ENCODE results near the gene TTLL11. TPM values are rescaled to one million over a fixed set of nuclear protein-coding genes. Genes with fewer than 3 reads are reported as not detected.

Gene TTLL11
- polyA plus RNA-seq, 2 donors: 2.3 to 4.5 TPM

GRCh38 chr9:121929893-121930875, 162.9 kb downstream of the TTLL11 start:
- H3K36me3 ChIP-seq (ENCODE audit: control insufficient read depth in 2 of 2, insufficient read depth in 2 of 2, low read length in 1 of 2): no peaks in the 10 kb centered on the region
- H3K27me3 ChIP-seq (ENCODE audit: control insufficient read depth in 1 of 2, insufficient read depth in 2 of 2, low read length in 2 of 2): no peaks in the 10 kb centered on the region
- no peaks in the 10 kb centered on the region for H3K9me3 ChIP-seq (ENCODE audit: control insufficient read depth in 2 of 2, insufficient read depth in 1 of 2, low read depth in 1 of 2, low read length in 1 of 2)
- WGBS, 2 donors: 80 to 85% methylated on average over 12 of the region's 12 CpGs
- H3K4me1 ChIP-seq (ENCODE audit: control insufficient read depth in 2 of 2, insufficient read depth in 2 of 2, low read length in 1 of 2): peaks cover 0 to 7% of the 10 kb centered on the region in 2 donors
- H3K27ac ChIP-seq (ENCODE audit: low read depth in 2 of 2, low read length in 1 of 2): no peak overlapping the region
- no peak overlapping the region for H3K4me3 ChIP-seq (ENCODE audit: low read depth in 1 of 2, low read length in 2 of 2)

GRCh38 chr9:121927636-121928035, 165.5 kb downstream of the TTLL11 start:
- no peaks in the 10 kb centered on the region for H3K36me3 ChIP-seq (ENCODE audit: control insufficient read depth in 2 of 2, insufficient read depth in 2 of 2, low read length in 1 of 2)
- 92 to 96% methylated on average over 1 of the region's 1 CpG for WGBS, 2 donors
- no peaks in the 10 kb centered on the region for H3K27me3 ChIP-seq (ENCODE audit: control insufficient read depth in 1 of 2, insufficient read depth in 2 of 2, low read length in 2 of 2)
- H3K27ac ChIP-seq (ENCODE audit: low read depth in 2 of 2, low read length in 1 of 2): no peak overlapping the region
- H3K4me3 ChIP-seq (ENCODE audit: low read depth in 1 of 2, low read length in 2 of 2): no peak overlapping the region
- H3K4me1 ChIP-seq (ENCODE audit: control insufficient read depth in 2 of 2, insufficient read depth in 2 of 2, low read length in 1 of 2): peaks cover 0 to 7% of the 10 kb centered on the region in 2 donors
- no peaks in the 10 kb centered on the region for H3K9me3 ChIP-seq (ENCODE audit: control insufficient read depth in 2 of 2, insufficient read depth in 1 of 2, low read depth in 1 of 2, low read length in 1 of 2)

GRCh38 chr9:121927081-121927480, 166.0 kb downstream of the TTLL11 start:
- WGBS, 2 donors: 88 to 89% methylated on average over 5 of the region's 5 CpGs

GRCh38 chr9:121926351-121926801, 166.7 kb downstream of the TTLL11 start:
- peaks cover 0 to 7% of the 10 kb centered on the region in 2 donors for H3K4me1 ChIP-seq (ENCODE audit: control insufficient read depth in 2 of 2, insufficient read depth in 2 of 2, low read length in 1 of 2)
- 45 to 56% methylated on average over 10 of the region's 10 CpGs for WGBS, 2 donors
- H3K36me3 ChIP-seq (ENCODE audit: control insufficient read depth in 2 of 2, insufficient read depth in 2 of 2, low read length in 1 of 2): no peaks in the 10 kb centered on the region
- H3K27me3 ChIP-seq (ENCODE audit: control insufficient read depth in 1 of 2, insufficient read depth in 2 of 2, low read length in 2 of 2): no peaks in the 10 kb centered on the region
- H3K27ac ChIP-seq (ENCODE audit: low read depth in 2 of 2, low read length in 1 of 2): no peak overlapping the region
- no peaks in the 10 kb centered on the region for H3K9me3 ChIP-seq (ENCODE audit: control insufficient read depth in 2 of 2, insufficient read depth in 1 of 2, low read depth in 1 of 2, low read length in 1 of 2)
- H3K4me3 ChIP-seq (ENCODE audit: low read depth in 1 of 2, low read length in 2 of 2): no peak overlapping the region

More at GRCh38 chr9:121927081-121927480, 166.0 kb downstream of the TTLL11 start:
- Histone ChIP-seq H3K27ac (ENCODE audit: low read depth in 2 of 2, low read length in 1 of 2) (no peak overlapping the region), H3K9me3 (ENCODE audit: control insufficient read depth in 2 of 2, insufficient read depth in 1 of 2, low read depth in 1 of 2, low read length in 1 of 2) (no peaks in the 10 kb centered on the region), H3K36me3 (ENCODE audit: control insufficient read depth in 2 of 2, insufficient read depth in 2 of 2, low read length in 1 of 2) (no peaks in the 10 kb centered on the region), H3K27me3 (ENCODE audit: control insufficient read depth in 1 of 2, insufficient read depth in 2 of 2, low read length in 2 of 2) (no peaks in the 10 kb centered on the region), H3K4me3 (ENCODE audit: low read depth in 1 of 2, low read length in 2 of 2) (no peak overlapping the region), H3K4me1 (ENCODE audit: control insufficient read depth in 2 of 2, insufficient read depth in 2 of 2, low read length in 1 of 2) (peaks cover 0 to 7% of the 10 kb centered on the region in 2 donors)

- H3K27me3 ChIP-seq (ENCODE audit: control insufficient read depth in 1 of 2, insufficient read depth in 2 of 2, low read length in 2 of 2): no peaks in the 10 kb centered on the region
- no peaks in the 10 kb centered on the region for H3K9me3 ChIP-seq (ENCODE audit: control insufficient read depth in 2 of 2, insufficient read depth in 1 of 2, low read depth in 1 of 2, low read length in 1 of 2)
- no peak overlapping the region for H3K27ac ChIP-seq (ENCODE audit: low read depth in 2 of 2, low read length in 1 of 2)
- no peak overlapping the region for H3K4me3 ChIP-seq (ENCODE audit: low read depth in 1 of 2, low read length in 2 of 2)
- peaks cover 0 to 7% of the 10 kb centered on the region in 2 donors for H3K4me1 ChIP-seq (ENCODE audit: control insufficient read depth in 2 of 2, insufficient read depth in 2 of 2, low read length in 1 of 2)
- WGBS, 2 donors: 65 to 66% methylated on average over 12 of the region's 12 CpGs
- no peaks in the 10 kb centered on the region for H3K36me3 ChIP-seq (ENCODE audit: control insufficient read depth in 2 of 2, insufficient read depth in 2 of 2, low read length in 1 of 2)
These were observed 167.2 kb downstream of the TTLL11 start for GRCh38 chr9:121925935-121926334.

GRCh38 chr9:121924700-121925099, 168.4 kb downstream of the TTLL11 start:
- no peaks in the 10 kb centered on the region for H3K27me3 ChIP-seq (ENCODE audit: control insufficient read depth in 1 of 2, insufficient read depth in 2 of 2, low read length in 2 of 2)
- H3K4me3 ChIP-seq (ENCODE audit: low read depth in 1 of 2, low read length in 2 of 2): no peak overlapping the region
- H3K9me3 ChIP-seq (ENCODE audit: control insufficient read depth in 2 of 2, insufficient read depth in 1 of 2, low read depth in 1 of 2, low read length in 1 of 2): no peaks in the 10 kb centered on the region
- H3K4me1 ChIP-seq (ENCODE audit: control insufficient read depth in 2 of 2, insufficient read depth in 2 of 2, low read length in 1 of 2): peaks cover 0 to 7% of the 10 kb centered on the region in 2 donors
- WGBS, 2 donors: 50 to 72% methylated on average over 4 of the region's 4 CpGs
- H3K36me3 ChIP-seq (ENCODE audit: control insufficient read depth in 2 of 2, insufficient read depth in 2 of 2, low read length in 1 of 2): no peaks in the 10 kb centered on the region
- no peak overlapping the region for H3K27ac ChIP-seq (ENCODE audit: low read depth in 2 of 2, low read length in 1 of 2)

- Histone ChIP-seq H3K36me3 (ENCODE audit: control insufficient read depth in 2 of 2, insufficient read depth in 2 of 2, low read length in 1 of 2) (no peaks in the 10 kb centered on the region), H3K4me1 (ENCODE audit: control insufficient read depth in 2 of 2, insufficient read depth in 2 of 2, low read length in 1 of 2) (peaks cover 0 to 4% of the 10 kb centered on the region in 2 donors)
- 62 to 73% methylated on average over 1 of the region's 1 CpG for WGBS, 2 donors
These were observed 171.7 kb downstream of the TTLL11 start for GRCh38 chr9:121921444-121921843.

GRCh38 chr9:121917375-121918335, 175.5 kb downstream of the TTLL11 start:
- WGBS, 2 donors: 95 to 97% methylated on average over 4 of the region's 4 CpGs

More at GRCh38 chr9:121921444-121921843, 171.7 kb downstream of the TTLL11 start:
- H3K27me3 ChIP-seq (ENCODE audit: control insufficient read depth in 1 of 2, insufficient read depth in 2 of 2, low read length in 2 of 2): no peaks in the 10 kb centered on the region
- no peaks in the 10 kb centered on the region for H3K9me3 ChIP-seq (ENCODE audit: control insufficient read depth in 2 of 2, insufficient read depth in 1 of 2, low read depth in 1 of 2, low read length in 1 of 2)
- no peak overlapping the region for H3K4me3 ChIP-seq (ENCODE audit: low read depth in 1 of 2, low read length in 2 of 2)
- no peak overlapping the region for H3K27ac ChIP-seq (ENCODE audit: low read depth in 2 of 2, low read length in 1 of 2)

GRCh38 chr9:121915304-121915625, 177.8 kb downstream of the TTLL11 start:
- no peak overlapping the region for H3K4me3 ChIP-seq (ENCODE audit: low read depth in 1 of 2, low read length in 2 of 2)
- H3K27me3 ChIP-seq (ENCODE audit: control insufficient read depth in 1 of 2, insufficient read depth in 2 of 2, low read length in 2 of 2): no peaks in the 10 kb centered on the region
- no peaks in the 10 kb centered on the region for H3K4me1 ChIP-seq (ENCODE audit: control insufficient read depth in 2 of 2, insufficient read depth in 2 of 2, low read length in 1 of 2)
- H3K9me3 ChIP-seq (ENCODE audit: control insufficient read depth in 2 of 2, insufficient read depth in 1 of 2, low read depth in 1 of 2, low read length in 1 of 2): no peaks in the 10 kb centered on the region
- H3K27ac ChIP-seq (ENCODE audit: low read depth in 2 of 2, low read length in 1 of 2): no peak overlapping the region
- no peaks in the 10 kb centered on the region for H3K36me3 ChIP-seq (ENCODE audit: control insufficient read depth in 2 of 2, insufficient read depth in 2 of 2, low read length in 1 of 2)
- WGBS, 2 donors: 92 to 94% methylated on average over 4 of the region's 4 CpGs

More at GRCh38 chr9:121917375-121918335, 175.5 kb downstream of the TTLL11 start:
- Histone ChIP-seq H3K27ac (ENCODE audit: low read depth in 2 of 2, low read length in 1 of 2) (no peak overlapping the region), H3K27me3 (ENCODE audit: control insufficient read depth in 1 of 2, insufficient read depth in 2 of 2, low read length in 2 of 2) (no peaks in the 10 kb centered on the region), H3K36me3 (ENCODE audit: control insufficient read depth in 2 of 2, insufficient read depth in 2 of 2, low read length in 1 of 2) (no peaks in the 10 kb centered on the region), H3K4me3 (ENCODE audit: low read depth in 1 of 2, low read length in 2 of 2) (no peak overlapping the region), H3K9me3 (ENCODE audit: control insufficient read depth in 2 of 2, insufficient read depth in 1 of 2, low read depth in 1 of 2, low read length in 1 of 2) (no peaks in the 10 kb centered on the region), H3K4me1 (ENCODE audit: control insufficient read depth in 2 of 2, insufficient read depth in 2 of 2, low read length in 1 of 2) (no peaks in the 10 kb centered on the region)

All from esophagus (tissue), 2 donors.